Mesendoderm (in vitro differentiated cells): ENCODE data around the gene COA6.

ENCODE experiments used
- DNase-seq: peaks from one replicate; pipeline ENCODE4 v3.0.0; 2013
- H2AK5ac ChIP-seq: 2 replicates; pipeline ENCODE4 v1.6.1; 2013; ENCODE audit warnings: low read length, inconsistent platforms
- H2BK120ac ChIP-seq: 2 replicates; pipeline ENCODE4 v1.6.1; 2013; ENCODE audit warnings: low read depth, mild to moderate bottlenecking, low read length, moderate library complexity, mixed read lengths
- H2BK15ac ChIP-seq: replicated peaks from 2 replicates; pipeline ENCODE4 v1.6.1; 2013; ENCODE audit warnings: low read depth, mild to moderate bottlenecking, moderate library complexity
- H2BK5ac ChIP-seq: 2 replicates; pipeline ENCODE4 v1.6.1; 2013; ENCODE audit warnings: low read length, inconsistent platforms
- H3K18ac ChIP-seq: 2 replicates; pipeline ENCODE4 v1.6.1; 2013; ENCODE audit warnings: mild to moderate bottlenecking, low read length, mixed read lengths
- H3K23ac ChIP-seq: one replicate; pipeline ENCODE4 v1.6.1; 2013; ENCODE audit warnings: low read length
- H3K27ac ChIP-seq: 2 replicates; pipeline ENCODE4 v1.5.1; 2013; ENCODE audit warnings: low read depth, mild to moderate bottlenecking, inconsistent platforms, low read length, moderate library complexity
- H3K27me3 ChIP-seq: 2 replicates; pipeline ENCODE4 v1.6.1; 2013; ENCODE audit warnings: low read length, control low read depth, mild to moderate bottlenecking, inconsistent platforms; ENCODE audit not compliant: insufficient read depth, poor library complexity
- H3K36me3 ChIP-seq: 2 replicates; pipeline ENCODE4 v1.6.1; 2013; ENCODE audit warnings: low read length, inconsistent platforms; ENCODE audit not compliant: control insufficient read depth, insufficient read depth
- H3K4ac ChIP-seq: one replicate; pipeline ENCODE4 v1.6.1; 2013; ENCODE audit warnings: low read depth, mild to moderate bottlenecking, low read length, moderate library complexity
- H3K4me1 ChIP-seq: 2 replicates; pipeline ENCODE4 v1.6.1; 2013; ENCODE audit warnings: low read depth, low read length, inconsistent platforms; ENCODE audit not compliant: control insufficient read depth
- H3K4me2 ChIP-seq: 2 replicates; pipeline ENCODE4 v1.6.1; 2013; ENCODE audit warnings: low read length
- H3K4me3 ChIP-seq: 2 replicates; pipeline ENCODE4 v1.5.1; 2013; ENCODE audit warnings: mild to moderate bottlenecking, low read length
- H3K56ac ChIP-seq: one replicate; pipeline ENCODE4 v1.6.1; 2013; ENCODE audit warnings: low read length
- H3K79me1 ChIP-seq: 2 replicates; pipeline ENCODE4 v1.6.1; 2013; ENCODE audit warnings: low read length, inconsistent platforms
- H3K79me2 ChIP-seq: 2 replicates; pipeline ENCODE4 v1.6.1; 2013; ENCODE audit warnings: mild to moderate bottlenecking, low read length; ENCODE audit not compliant: control insufficient read depth, insufficient read depth
- H3K9ac ChIP-seq: 2 replicates; pipeline ENCODE4 v1.6.1; 2013; ENCODE audit warnings: low read length, inconsistent platforms
- H4K5ac ChIP-seq: one replicate; pipeline ENCODE4 v1.6.1; 2013; ENCODE audit warnings: low read length
- H4K8ac ChIP-seq: one replicate; pipeline ENCODE4 v1.6.1; 2013; ENCODE audit warnings: low read depth, mild to moderate bottlenecking, control low read depth, low read length, moderate library complexity
- WGBS: extraction: QIAGEN DNeasy Blood & Tissue Kit; methylation state at CpG from one replicate; pipeline ENCODE4 v1.1.7; 2013; ENCODE audit warnings: low lambda C conversion rate, missing lambda C conversion rate; ENCODE audit not compliant: insufficient coverage; ENCODE audit errors: extremely low coverage; 5-methylcytosine and 5-hydroxymethylcytosine counted together

COA6 gene

DNA sequence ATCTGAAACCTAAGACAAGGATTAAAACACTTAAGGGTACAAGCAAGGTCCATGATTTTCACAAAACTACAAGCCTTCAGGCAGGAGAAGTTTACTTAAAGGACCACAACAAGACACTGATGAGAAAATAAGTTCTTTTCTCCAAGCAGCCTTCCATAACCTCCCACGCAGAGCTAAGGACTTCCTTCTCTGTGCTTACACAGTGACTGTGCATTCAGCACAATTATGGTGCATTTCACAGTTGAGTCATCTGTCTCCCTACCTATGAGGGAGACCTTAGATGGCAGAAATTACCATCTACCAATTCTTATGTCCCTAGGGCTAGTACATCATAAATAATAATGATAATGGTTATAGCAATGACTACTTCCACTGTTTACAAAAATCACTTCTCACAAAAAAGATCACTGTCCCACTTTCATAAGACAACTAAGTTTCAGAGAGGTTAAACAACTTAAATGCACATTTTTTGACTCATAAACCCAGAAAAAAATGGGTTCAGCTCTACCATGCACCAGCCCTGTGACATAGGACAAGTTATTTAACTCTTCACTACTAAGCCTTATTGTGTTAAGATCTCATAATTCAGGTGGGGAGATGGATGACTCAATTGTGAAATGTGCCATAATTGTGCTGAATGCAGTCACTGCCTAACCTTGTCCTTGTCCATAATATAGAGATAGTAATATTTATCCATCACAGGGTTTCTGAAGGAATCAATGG is 60.5 kb downstream of the COA6 start:
- Histone ChIP-seq H3K27ac (no peak overlapping the region), H2BK15ac (no peak overlapping the region), H2AK5ac (no peak overlapping the region), H2BK120ac (no peak overlapping the region), H2BK5ac (no peak overlapping the region), H3K4ac (no peak overlapping the region), H4K8ac (no peak overlapping the region), H3K4me1 (no peaks in the 10 kb centered on the region), H3K9ac (no peak overlapping the region), H3K23ac (no peak overlapping the region), H3K18ac (no peak overlapping the region), H3K79me1 (no peaks in the 10 kb centered on the region), H3K27me3 (no peaks in the 10 kb centered on the region), H3K56ac (no peak overlapping the region), H3K4me3 (no peak overlapping the region), H3K4me2 (no peak overlapping the region), H3K36me3 (peaks cover 2% of the 10 kb centered on the region), H3K79me2 (no peaks in the 10 kb centered on the region), H4K5ac (no peak overlapping the region)
- DNase-seq: no peak
- no CpG with 5 or more reads among the region's 1 CpG for WGBS
